HepG2 (cell line): ENCODE results near the gene GCH1. TPM values are rescaled to one million over a fixed set of nuclear protein-coding genes. Genes with fewer than 3 reads are reported as not detected.

Experiments
- BHLHE40 ChIP-seq: IDR thresholded peaks from 2 replicates; pipeline ENCODE4 v1.6.1; 2011; ENCODE audit warnings: low read length, improper control_type of control experiment
- CBX5 ChIP-seq: sonication (generic); formaldehyde crosslinking; IDR thresholded peaks from 2 replicates; pipeline ENCODE4 v1.4.0; 2020; ENCODE audit warnings: missing genetic modification reagents, borderline replicate concordance
- DZIP1 ChIP-seq: sonication (generic); formaldehyde crosslinking; IDR thresholded peaks from 2 replicates; pipeline ENCODE4 v1.5.0; 2020; ENCODE audit warnings: mild to moderate bottlenecking, missing genetic modification reagents
- FOXO4 ChIP-seq: sonication (generic); formaldehyde crosslinking; conservative IDR thresholded peaks from 2 replicates; pipeline ENCODE4 v1.8.1; 2023; ENCODE audit warnings: missing genetic modification reagents
- HMGXB3 ChIP-seq: sonication (generic); formaldehyde crosslinking; IDR thresholded peaks from 2 replicates; pipeline ENCODE4 v1.4.0; 2020; ENCODE audit warnings: missing genetic modification reagents, borderline replicate concordance
- KLF9 ChIP-seq: IDR thresholded peaks from 2 replicates; pipeline ENCODE4 v1.6.1; 2016; ENCODE audit warnings: low read depth
- MED1 ChIP-seq: sonication (generic); formaldehyde crosslinking; IDR thresholded peaks from 2 replicates; pipeline ENCODE4 v1.4.0; 2020; ENCODE audit warnings: missing genetic modification reagents
- MEIS2 ChIP-seq: sonication (generic); formaldehyde crosslinking; IDR thresholded peaks from 2 replicates; pipeline ENCODE4 v1.9.0; 2021; ENCODE audit warnings: mild to moderate bottlenecking, missing genetic modification reagents
- MIER3 ChIP-seq: IDR thresholded peaks from 2 replicates; pipeline ENCODE4 v1.6.1; 2016; ENCODE audit warnings: missing compliant biosample characterization, borderline replicate concordance
- RARA ChIP-seq: IDR thresholded peaks from 2 replicates; pipeline ENCODE4 v1.6.1; 2016; ENCODE audit warnings: missing genetic modification reagents, missing compliant biosample characterization
- SIX4 ChIP-seq: sonication (generic); formaldehyde crosslinking; IDR thresholded peaks from 2 replicates; pipeline ENCODE4 v1.4.0; 2020; ENCODE audit warnings: missing genetic modification reagents
- SP4 ChIP-seq: sonication (generic); formaldehyde crosslinking; IDR thresholded peaks from 2 replicates; pipeline ENCODE4 v1.8.1; 2023; ENCODE audit warnings: mild to moderate bottlenecking, missing genetic modification reagents
- TFAP4 ChIP-seq: sonication (generic); IDR thresholded peaks from 2 replicates; pipeline ENCODE4 v1.6.1; 2016; ENCODE audit warnings: low read depth, borderline replicate concordance
- ZMYM2 ChIP-seq: sonication (generic); formaldehyde crosslinking; IDR thresholded peaks from 2 replicates; pipeline ENCODE4 v1.8.0; 2022; ENCODE audit warnings: mild to moderate bottlenecking, missing genetic modification reagents
- ZNF367 ChIP-seq: sonication (generic); formaldehyde crosslinking; IDR thresholded peaks from 2 replicates; pipeline ENCODE4 v1.4.0; 2020; ENCODE audit warnings: missing genetic modification reagents, borderline replicate concordance
- ZNF441 ChIP-seq: sonication (generic); formaldehyde crosslinking; IDR thresholded peaks from 2 replicates; pipeline ENCODE4 v1.7.0; 2021; ENCODE audit warnings: missing genetic modification reagents, borderline replicate concordance
- ZNF737 ChIP-seq: sonication (generic); formaldehyde crosslinking; IDR thresholded peaks from 2 replicates; pipeline ENCODE4 v1.5.0; 2020; ENCODE audit warnings: missing genetic modification reagents, mild to moderate bottlenecking, borderline replicate concordance
- ZNF800 ChIP-seq: sonication (generic); formaldehyde crosslinking; IDR thresholded peaks from 2 replicates; pipeline ENCODE4 v1.4.0; 2020; ENCODE audit warnings: missing genetic modification reagents
- polyA plus RNA-seq, 8 experiments: library from polyadenylated mRNA; depleted of rRNA in 3 of 8; stranded (reverse) in 7 of 8; unstranded in 1 of 8; fragments of >200 nt; fragmentation: Illumina TruSeq in 4 of 8; extraction: Trizol in 4 of 8; gene quantifications; 2 replicates each; pipeline versions ENCODE4 v1.2.1 to v1.2.3, GENCODE V29; 2011 to 2016; ENCODE audit warnings: low read depth in 4 of 8, missing spikeins in 1 of 8, mixed read lengths in 1 of 8; ENCODE audit not compliant: insufficient read depth in 1 of 8
- total RNA-seq, 5 experiments: library from RNA; depleted of rRNA; stranded (reverse); fragments of >200 nt; fragmentation: Illumina TruSeq; extraction: Trizol; gene quantifications; 2 replicates each; pipeline ENCODE4 v1.2.3, GENCODE V29; 2016; ENCODE audit warnings: low read depth in 1 of 5

GCH1 gene
- total and polyA plus RNA-seq, 2 of the 13 experiments (the other 11 are each of a cell fraction or from before 2014, with no cell fraction given), result 15.0 to 25.2 TPM

- 0 out of 2 replicates have a peak, but pooled peaks have one; percentile 56 for TF ChIP-seq TFAP4
- TF ChIP-seq SP4 (CRISPR knock-in tag), result no peak
- TF ChIP-seq ZMYM2 (CRISPR knock-in tag), result peak; percentile 77; the same call in 1 of the 2 replicates
- TF ChIP-seq MED1 (CRISPR knock-in tag), result peak; percentile 88
- peak; percentile 89 for TF ChIP-seq MEIS2 (CRISPR knock-in tag)
- TF ChIP-seq ZNF367, result no peak
- no peak for TF ChIP-seq ZNF800
- TF ChIP-seq CBX5, result no peak
- TF ChIP-seq BHLHE40, result no peak
- peak; percentile 95 for TF ChIP-seq RARA
- peak; percentile 49; the same call in 1 of the 2 replicates for TF ChIP-seq SIX4
- TF ChIP-seq ZNF737 (CRISPR knock-in tag), result no peak
- no peak for TF ChIP-seq KLF9 (CRISPR knock-in tag)
- TF ChIP-seq FOXO4 (CRISPR knock-in tag), result no peak
- TF ChIP-seq MIER3 (CRISPR knock-in tag), result peak; percentile 70; the same call in 1 of the 2 replicates
- peak; percentile 50; the same call in 1 of the 2 replicates for TF ChIP-seq HMGXB3 (CRISPR knock-in tag)
- no peak for TF ChIP-seq DZIP1 (CRISPR knock-in tag)
- no peak for TF ChIP-seq ZNF441 (CRISPR knock-in tag)
Measured at GRCh38 chr14:54837508-54838149, 65.0 kb downstream of the GCH1 start (continued).
